Right lobe of liver (tissue), 6 donors: ENCODE data around the gene DBX1. TPM values are rescaled to one million over a fixed set of nuclear protein-coding genes. Genes with fewer than 3 reads are reported as not detected.
A peak's percentile ranks its signal among the peaks of the same experiment; 100 is the strongest.

Source experiments
- ATAC-seq, 4 donors: fragments of 200-7000 bp; cut with Tn5 transposase; one replicate each; pipeline ENCODE4 v1.9.1; 2020; ENCODE audit warnings: mild to moderate bottlenecking in 4 of 4, moderate library complexity in 4 of 4
- DNase-seq, 3 donors: peaks; one replicate each; pipeline ENCODE4 v3.0.0-alpha.2; 2020
- H3K27ac ChIP-seq, 3 donors: fragments of 200-600 bp; one replicate each; pipeline ENCODE4 v1.8.0; 2022
- H3K27me3 ChIP-seq, 2 donors: fragments of 200-600 bp; one replicate each; pipeline ENCODE4 v1.8.0; 2022
- H3K36me3 ChIP-seq, 4 donors: fragments of 200-600 bp; sonication (generic) in 1 of 4; one replicate each; pipeline versions ENCODE4 v1.5.1 to v1.8.0; 2017 to 2022; ENCODE audit warnings: control low read depth in 1 of 4
- H3K4me1 ChIP-seq, 4 donors: fragments of 200-600 bp; sonication (generic) in 1 of 4; one replicate each; pipeline versions ENCODE4 v1.5.1 to v1.8.0; 2017 to 2022; ENCODE audit warnings: control low read depth in 1 of 4
- H3K4me3 ChIP-seq, 3 donors: fragments of 200-600 bp; one replicate each; pipeline ENCODE4 v1.8.0; 2022
- H3K9me3 ChIP-seq, 4 donors: fragments of 200-600 bp; sonication (generic) in 1 of 4; one replicate each; pipeline versions ENCODE4 v1.5.1 to v1.8.0; 2017 to 2022; ENCODE audit warnings: control low read depth in 1 of 4
- POLR2A ChIP-seq: fragments of 450-650 bp; IDR thresholded peaks from one replicate; pipeline ENCODE4 v1.6.1; 2017; ENCODE audit warnings: antibody characterized with exemption, mild to moderate bottlenecking
- WGBS: methylation state at CpG from one replicate; pipeline ENCODE4 v1.1.6; 2018; ENCODE audit warnings: low coverage, low lambda C conversion rate; ENCODE audit not compliant: insufficient coverage; ENCODE audit errors: missing lambda C conversion rate; 5-methylcytosine and 5-hydroxymethylcytosine counted together
- intact Hi-C, 2 donors: fragments of 100-400 bp; cut with DNase I; formaldehyde crosslinking; loops; one replicate each; pipeline versions ENCODE4 v1.11.2 to v1.14.1; 2022
- total RNA-seq, 6 experiments: library from RNA; depleted of rRNA in 2 of 6; stranded (reverse); fragments of >200 nt in 2 of 6; fragmentation: NEBNext Ultra II Directional in 3 of 6; extraction: Animal tissue kit (Norgen Biotek cat#: 25700) in 3 of 6; gene quantifications; one replicate each; pipeline versions ENCODE4 v1.1.0 to v1.2.4, GENCODE V29; 2016 to 2023
- TF ChIP-seq, protein P1 (sequence below), 4 donors: fragments of 200-600 bp in 3 of 4; fragments of 450-650 bp in 1 of 4; IDR thresholded peaks; one replicate each; pipeline versions ENCODE4 v1.5.1 to v1.8.0; 2016 to 2022; ENCODE audit warnings: antibody characterized with exemption in 4 of 4, mild to moderate bottlenecking in 2 of 4
- donor health status: DM: no; HTN: yes; CAD: no.
- donor health status: DM: no; HTN: no; CAD: no.
- donor health status: DM: no; HTN: no; CAD: no.
- donor health status: DM: no; HTN: yes; CAD: no.
- donor health status: DM: no; HTN: yes; CAD: no.

The DBX1 gene
- total RNA-seq, 6 experiments from 2014 or later = not detected

GRCh38 chr11:20120134-20120925 is 39.9 kb downstream of the DBX1 start:
- WGBS = 87% methylated on average over 7 of the region's 7 CpGs
- intact Hi-C loops = loop anchor here in 1 of 2 donors (10.0 kb wide), 1 partner anchor 234 kb away; no protein-coding TSS in a partner anchor
- no peak overlapping the region for H3K4me3 ChIP-seq
- no peak overlapping the region for H3K27ac ChIP-seq
- no peaks in the 10 kb centered on the region for H3K27me3 ChIP-seq
- no peak for TF ChIP-seq POLR2A
- TF ChIP-seq, protein P1, sequence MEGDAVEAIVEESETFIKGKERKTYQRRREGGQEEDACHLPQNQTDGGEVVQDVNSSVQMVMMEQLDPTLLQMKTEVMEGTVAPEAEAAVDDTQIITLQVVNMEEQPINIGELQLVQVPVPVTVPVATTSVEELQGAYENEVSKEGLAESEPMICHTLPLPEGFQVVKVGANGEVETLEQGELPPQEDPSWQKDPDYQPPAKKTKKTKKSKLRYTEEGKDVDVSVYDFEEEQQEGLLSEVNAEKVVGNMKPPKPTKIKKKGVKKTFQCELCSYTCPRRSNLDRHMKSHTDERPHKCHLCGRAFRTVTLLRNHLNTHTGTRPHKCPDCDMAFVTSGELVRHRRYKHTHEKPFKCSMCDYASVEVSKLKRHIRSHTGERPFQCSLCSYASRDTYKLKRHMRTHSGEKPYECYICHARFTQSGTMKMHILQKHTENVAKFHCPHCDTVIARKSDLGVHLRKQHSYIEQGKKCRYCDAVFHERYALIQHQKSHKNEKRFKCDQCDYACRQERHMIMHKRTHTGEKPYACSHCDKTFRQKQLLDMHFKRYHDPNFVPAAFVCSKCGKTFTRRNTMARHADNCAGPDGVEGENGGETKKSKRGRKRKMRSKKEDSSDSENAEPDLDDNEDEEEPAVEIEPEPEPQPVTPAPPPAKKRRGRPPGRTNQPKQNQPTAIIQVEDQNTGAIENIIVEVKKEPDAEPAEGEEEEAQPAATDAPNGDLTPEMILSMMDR (IDR thresholded peaks at IDR 0.05) = no peak
- no peak for ATAC-seq
- H3K36me3 ChIP-seq = peaks cover 0 to 42% (median 18%) of the 10 kb centered on the region in 4 donors
- no peaks in the 10 kb centered on the region for H3K4me1 ChIP-seq
- no peaks in the 10 kb centered on the region for H3K9me3 ChIP-seq
- no peak for DNase-seq

DNA sequence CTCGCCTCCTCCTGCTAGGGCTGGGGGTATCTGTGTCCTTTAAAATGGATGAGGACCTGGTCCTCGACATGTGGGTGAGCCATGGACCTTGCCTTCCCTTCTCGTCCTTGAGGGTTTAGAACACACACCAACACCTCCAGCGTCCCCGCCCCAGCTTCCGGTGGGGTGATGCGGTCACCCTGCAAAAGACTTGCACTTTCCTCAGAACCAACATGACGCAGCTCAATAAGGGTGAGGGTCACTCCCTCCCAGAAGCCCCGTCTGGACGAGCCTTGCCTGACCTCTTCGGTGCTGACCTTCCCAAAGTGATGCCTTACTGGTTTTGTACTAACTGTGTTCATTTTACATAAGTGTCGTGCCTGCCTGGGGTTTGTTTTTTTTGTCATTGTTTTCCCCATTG is 41.0 kb downstream of the DBX1 start:
- no peak overlapping the region for H3K4me3 ChIP-seq
- H3K27ac ChIP-seq = no peak overlapping the region
- no peaks in the 10 kb centered on the region for H3K27me3 ChIP-seq
- ATAC-seq (no peak), DNase-seq (no peak)
- WGBS = 70% methylated on average over 6 of the region's 12 CpGs
- intact Hi-C loops = no loop called here
- H3K36me3 ChIP-seq = peaks cover 0 to 48% (median 21%) of the 10 kb centered on the region in 4 donors
- no peaks in the 10 kb centered on the region for H3K4me1 ChIP-seq
- no peak for TF ChIP-seq POLR2A
- TF ChIP-seq, protein P1 (IDR thresholded peaks at IDR 0.05) = no peak
- H3K9me3 ChIP-seq = no peaks in the 10 kb centered on the region

GRCh38 chr11:20118209-20118608 is 42.1 kb downstream of the DBX1 start:
- Histone ChIP-seq H3K27ac (no peak overlapping the region), H3K4me1 (no peaks in the 10 kb centered on the region), H3K27me3 (no peaks in the 10 kb centered on the region), H3K4me3 (no peak overlapping the region), H3K9me3 (no peaks in the 10 kb centered on the region), H3K36me3 (peaks cover 0 to 50% (median 21%) of the 10 kb centered on the region in 4 donors)
- ATAC-seq = peak in 1 of 4 donors; percentile 10
- intact Hi-C loops = no loop called here
- DNase-seq = no peak
- TF ChIP-seq POLR2A = no peak
- TF ChIP-seq, protein P1 (IDR thresholded peaks at IDR 0.05) = no peak
- 91% methylated on average over 7 of the region's 15 CpGs for WGBS

DNA sequence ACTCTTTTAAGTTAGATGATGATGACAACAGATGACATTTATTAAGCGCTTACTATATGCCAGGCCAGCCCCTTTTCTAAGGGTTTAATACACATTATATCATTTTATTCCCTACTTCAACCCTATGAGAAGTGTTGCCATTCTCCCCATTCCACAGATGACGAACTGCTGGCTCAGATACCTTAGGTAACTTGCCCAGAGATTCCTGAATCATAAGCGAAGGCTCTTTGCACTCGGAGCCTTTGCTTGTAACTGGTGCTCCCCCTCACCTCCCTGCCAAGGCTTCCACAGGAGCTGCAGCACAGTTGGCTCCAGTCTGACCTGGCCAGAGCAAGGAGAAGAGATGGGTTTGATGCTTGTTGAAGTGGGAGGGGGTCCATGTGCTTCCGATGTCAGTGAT is 43.0 kb downstream of the DBX1 start:
- Histone ChIP-seq H3K4me3 (no peak overlapping the region), H3K4me1 (no peaks in the 10 kb centered on the region), H3K27me3 (no peaks in the 10 kb centered on the region), H3K9me3 (no peaks in the 10 kb centered on the region), H3K27ac (no peak overlapping the region), H3K36me3 (peaks cover 0 to 50% (median 21%) of the 10 kb centered on the region in 4 donors)
- WGBS = 94% methylated on average over 1 of the region's 5 CpGs
- no peak for TF ChIP-seq POLR2A
- TF ChIP-seq, protein P1 (IDR thresholded peaks at IDR 0.05) = no peak
- ATAC-seq (no peak), DNase-seq (no peak)
- intact Hi-C loops = no loop called here
